ENCODE measurements around the gene UBE2L5.

DNA sequence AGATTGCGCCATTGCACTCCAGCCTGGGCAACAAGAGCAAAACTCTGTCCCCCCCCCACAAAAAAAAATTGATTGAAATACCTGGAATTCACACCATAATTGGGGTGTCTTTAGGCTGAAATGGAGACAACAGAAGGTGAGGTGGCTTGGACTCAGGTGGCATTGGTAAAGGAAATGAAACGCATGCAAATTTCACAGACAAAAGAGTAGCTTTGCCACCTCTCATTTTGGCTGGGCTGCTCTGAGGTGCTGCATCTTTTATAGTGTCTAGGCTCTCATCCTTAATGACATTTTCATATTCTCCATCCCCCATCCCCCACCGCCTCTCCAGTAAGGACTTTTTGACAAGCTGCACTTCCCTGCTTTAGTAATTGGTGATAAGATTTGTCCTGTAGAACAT is 6.9 kb downstream of the UBE2L5 start:
- no peak for TF ChIP-seq ZNF747 (CRISPR knock-in tag; IDR thresholded peaks at IDR 0.05; ENCODE audit: borderline replicate concordance)
- TF ChIP-seq KMT2A (CRISPR knock-in tag; IDR thresholded peaks at IDR 0.05), result no peak
- TF ChIP-seq FOXP1 (IDR thresholded peaks at IDR 0.05), result no peak
- TF ChIP-seq FOXP1 (CRISPR knock-in tag; IDR thresholded peaks at IDR 0.05), result no peak
- no peak for TF ChIP-seq ZNF431 (CRISPR knock-in tag; IDR thresholded peaks at IDR 0.05; ENCODE audit: borderline replicate concordance, low read depth)

Measured in HepG2 (cell line).